ENCODE results near the gene NFIC.

DNA sequence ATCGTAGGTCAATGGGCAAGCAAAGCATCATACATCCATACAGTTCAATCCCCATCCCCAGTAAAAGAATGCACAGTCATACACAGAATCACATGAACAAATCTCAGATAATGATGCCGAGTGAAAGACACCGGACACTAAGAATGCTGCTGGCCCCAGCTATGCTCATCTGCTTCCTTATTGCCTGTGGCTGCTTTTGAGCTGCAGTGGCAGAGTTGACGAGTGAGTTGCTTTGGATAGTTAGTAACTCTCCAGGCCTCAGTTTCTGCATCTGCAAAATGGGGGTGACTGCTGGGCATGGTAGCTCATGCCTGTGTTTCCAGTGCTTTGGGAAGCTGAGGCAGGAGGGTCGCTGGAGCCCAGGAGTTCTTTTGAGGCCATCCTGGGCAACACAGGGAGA, 12.9 kb upstream of the NFIC start:
- no peak for TF ChIP-seq NPAS2 (CRISPR knock-in tag; IDR thresholded peaks at IDR 0.05; ENCODE audit: borderline replicate concordance)
- no peak for TF ChIP-seq POLR2A (IDR thresholded peaks at IDR 0.05; ENCODE audit: low read length)
- TF ChIP-seq, protein P1, sequence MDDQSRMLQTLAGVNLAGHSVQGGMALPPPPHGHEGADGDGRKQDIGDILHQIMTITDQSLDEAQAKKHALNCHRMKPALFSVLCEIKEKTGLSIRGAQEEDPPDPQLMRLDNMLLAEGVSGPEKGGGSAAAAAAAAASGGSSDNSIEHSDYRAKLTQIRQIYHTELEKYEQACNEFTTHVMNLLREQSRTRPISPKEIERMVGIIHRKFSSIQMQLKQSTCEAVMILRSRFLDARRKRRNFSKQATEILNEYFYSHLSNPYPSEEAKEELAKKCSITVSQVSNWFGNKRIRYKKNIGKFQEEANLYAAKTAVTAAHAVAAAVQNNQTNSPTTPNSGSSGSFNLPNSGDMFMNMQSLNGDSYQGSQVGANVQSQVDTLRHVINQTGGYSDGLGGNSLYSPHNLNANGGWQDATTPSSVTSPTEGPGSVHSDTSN (IDR thresholded peaks at IDR 0.05), result no peak
- no peak for TF ChIP-seq SREBF2 (IDR thresholded peaks at IDR 0.05)
- TF ChIP-seq, protein P2, sequence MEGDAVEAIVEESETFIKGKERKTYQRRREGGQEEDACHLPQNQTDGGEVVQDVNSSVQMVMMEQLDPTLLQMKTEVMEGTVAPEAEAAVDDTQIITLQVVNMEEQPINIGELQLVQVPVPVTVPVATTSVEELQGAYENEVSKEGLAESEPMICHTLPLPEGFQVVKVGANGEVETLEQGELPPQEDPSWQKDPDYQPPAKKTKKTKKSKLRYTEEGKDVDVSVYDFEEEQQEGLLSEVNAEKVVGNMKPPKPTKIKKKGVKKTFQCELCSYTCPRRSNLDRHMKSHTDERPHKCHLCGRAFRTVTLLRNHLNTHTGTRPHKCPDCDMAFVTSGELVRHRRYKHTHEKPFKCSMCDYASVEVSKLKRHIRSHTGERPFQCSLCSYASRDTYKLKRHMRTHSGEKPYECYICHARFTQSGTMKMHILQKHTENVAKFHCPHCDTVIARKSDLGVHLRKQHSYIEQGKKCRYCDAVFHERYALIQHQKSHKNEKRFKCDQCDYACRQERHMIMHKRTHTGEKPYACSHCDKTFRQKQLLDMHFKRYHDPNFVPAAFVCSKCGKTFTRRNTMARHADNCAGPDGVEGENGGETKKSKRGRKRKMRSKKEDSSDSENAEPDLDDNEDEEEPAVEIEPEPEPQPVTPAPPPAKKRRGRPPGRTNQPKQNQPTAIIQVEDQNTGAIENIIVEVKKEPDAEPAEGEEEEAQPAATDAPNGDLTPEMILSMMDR (IDR thresholded peaks at IDR 0.05), result no peak
- TF ChIP-seq, protein P3, sequence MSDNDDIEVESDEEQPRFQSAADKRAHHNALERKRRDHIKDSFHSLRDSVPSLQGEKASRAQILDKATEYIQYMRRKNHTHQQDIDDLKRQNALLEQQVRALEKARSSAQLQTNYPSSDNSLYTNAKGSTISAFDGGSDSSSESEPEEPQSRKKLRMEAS (IDR thresholded peaks at IDR 0.05), result no peak
- TF ChIP-seq RFX5 (IDR thresholded peaks at IDR 0.05), result no peak
- TF ChIP-seq CEBPB (IDR thresholded peaks at IDR 0.05), result no peak
- TF ChIP-seq HEYL (CRISPR knock-in tag; IDR thresholded peaks at IDR 0.05), result no peak
- TF ChIP-seq PHF8 (IDR thresholded peaks at IDR 0.05; ENCODE audit: borderline replicate concordance, low read depth), result no peak

All from A549 (cell line).